IMR-90 (cell line): Measurements from ENCODE around the gene MUC6.

Source experiments
- BHLHE40 ChIP-seq: fragments of 150-350 bp; IDR thresholded peaks from 2 replicates; pipeline ENCODE4 v1.6.1; 2016; ENCODE audit warnings: mild to moderate bottlenecking, low read depth, low read length
- CEBPB ChIP-seq: IDR thresholded peaks from 2 replicates; pipeline ENCODE4 v1.6.1; 2012; ENCODE audit warnings: low read depth, low read length, improper control_type of control experiment
- CHD1 ChIP-seq: IDR thresholded peaks from 2 replicates; pipeline ENCODE4 v1.6.1; 2012; ENCODE audit warnings: low read depth, low read length, improper control_type of control experiment
- ELK1 ChIP-seq: fragments of 150-350 bp; IDR thresholded peaks from 2 replicates; pipeline ENCODE4 v1.6.1; 2016; ENCODE audit warnings: low read depth, mild to moderate bottlenecking, low read length, moderate library complexity, borderline replicate concordance
- FOS ChIP-seq: fragments of 150-350 bp; IDR thresholded peaks from 2 replicates; pipeline ENCODE4 v1.6.1; 2016; ENCODE audit warnings: low read depth, low read length
- MAZ ChIP-seq: IDR thresholded peaks from 2 replicates; pipeline ENCODE4 v1.6.1; 2012; ENCODE audit warnings: low read depth, mild to moderate bottlenecking, low read length, improper control_type of control experiment, moderate library complexity, borderline replicate concordance
- NFE2L2 ChIP-seq: fragments of 150-350 bp; IDR thresholded peaks from 2 replicates; pipeline ENCODE4 v1.6.1; 2016; ENCODE audit warnings: low read depth, mild to moderate bottlenecking, low read length
- POLR2A ChIP-seq: IDR thresholded peaks from 2 replicates; pipeline ENCODE4 v1.6.1; 2012; ENCODE audit warnings: mild to moderate bottlenecking, low read depth, low read length
- RAD21 ChIP-seq: IDR thresholded peaks from 2 replicates; pipeline ENCODE4 v1.6.1; 2012; ENCODE audit warnings: low read length, improper control_type of control experiment
- RCOR1 ChIP-seq: IDR thresholded peaks from 2 replicates; pipeline ENCODE4 v1.6.1; 2012; ENCODE audit warnings: mild to moderate bottlenecking, low read length, improper control_type of control experiment; ENCODE audit not compliant: insufficient replicate concordance
- RFX5 ChIP-seq: IDR thresholded peaks from 2 replicates; pipeline ENCODE4 v1.8.0; 2012; ENCODE audit warnings: low read depth, mild to moderate bottlenecking, low read length, moderate library complexity
- TF ChIP-seq, protein P1 (sequence below): conservative IDR thresholded peaks from 2 replicates; pipeline ENCODE4 v1.5.1; 2012; ENCODE audit warnings: mild to moderate bottlenecking, low read depth, low read length, improper control_type of control experiment

DNA sequence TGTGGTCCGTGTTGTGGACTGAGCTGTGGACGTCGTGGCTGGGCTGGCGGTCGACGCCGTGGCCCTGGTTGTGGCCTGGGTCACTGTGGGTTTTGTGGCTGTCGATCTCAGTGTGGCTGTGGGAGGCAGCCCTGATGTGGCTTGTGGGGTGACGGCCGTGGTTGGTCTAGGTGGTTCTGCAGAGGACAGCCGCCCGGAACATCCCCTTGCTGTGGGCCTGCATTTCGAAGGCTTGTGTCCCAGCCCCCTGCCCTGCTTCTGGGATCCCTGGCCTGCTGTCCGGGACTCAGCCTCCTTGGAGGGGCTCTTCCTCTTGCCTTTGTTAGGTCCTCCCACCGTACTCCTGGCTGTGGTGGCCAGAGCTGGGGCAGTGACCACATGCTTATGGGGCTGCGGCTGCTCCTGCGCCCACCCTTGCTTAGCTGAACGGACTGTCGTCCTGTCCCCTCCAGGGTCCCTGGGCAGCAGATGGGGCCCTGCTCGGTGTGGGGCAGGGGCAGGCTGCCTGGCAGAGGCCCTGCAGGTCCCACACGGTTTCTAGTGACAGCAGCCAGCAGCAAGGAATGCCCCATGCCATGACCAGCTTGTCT lies 17.1 kb downstream of the MUC6 start:
- TF ChIP-seq, protein P1, sequence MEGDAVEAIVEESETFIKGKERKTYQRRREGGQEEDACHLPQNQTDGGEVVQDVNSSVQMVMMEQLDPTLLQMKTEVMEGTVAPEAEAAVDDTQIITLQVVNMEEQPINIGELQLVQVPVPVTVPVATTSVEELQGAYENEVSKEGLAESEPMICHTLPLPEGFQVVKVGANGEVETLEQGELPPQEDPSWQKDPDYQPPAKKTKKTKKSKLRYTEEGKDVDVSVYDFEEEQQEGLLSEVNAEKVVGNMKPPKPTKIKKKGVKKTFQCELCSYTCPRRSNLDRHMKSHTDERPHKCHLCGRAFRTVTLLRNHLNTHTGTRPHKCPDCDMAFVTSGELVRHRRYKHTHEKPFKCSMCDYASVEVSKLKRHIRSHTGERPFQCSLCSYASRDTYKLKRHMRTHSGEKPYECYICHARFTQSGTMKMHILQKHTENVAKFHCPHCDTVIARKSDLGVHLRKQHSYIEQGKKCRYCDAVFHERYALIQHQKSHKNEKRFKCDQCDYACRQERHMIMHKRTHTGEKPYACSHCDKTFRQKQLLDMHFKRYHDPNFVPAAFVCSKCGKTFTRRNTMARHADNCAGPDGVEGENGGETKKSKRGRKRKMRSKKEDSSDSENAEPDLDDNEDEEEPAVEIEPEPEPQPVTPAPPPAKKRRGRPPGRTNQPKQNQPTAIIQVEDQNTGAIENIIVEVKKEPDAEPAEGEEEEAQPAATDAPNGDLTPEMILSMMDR, result no peak
- TF ChIP-seq FOS, result no peak
- no peak for TF ChIP-seq CEBPB
- no peak for TF ChIP-seq RAD21
- no peak for TF ChIP-seq POLR2A
- no peak for TF ChIP-seq ELK1
- TF ChIP-seq RFX5, result no peak
- no peak for TF ChIP-seq CHD1
- no peak for TF ChIP-seq NFE2L2
- TF ChIP-seq MAZ, result no peak
- TF ChIP-seq RCOR1, result no peak
- TF ChIP-seq BHLHE40, result no peak
